Hepatocyte (in vitro differentiated cells): ENCODE data around the gene FPR2. TPM values are rescaled to one million over a fixed set of nuclear protein-coding genes. Genes with fewer than 3 reads are reported as not detected.

Source experiments
- DNase-seq: peaks from one replicate; pipeline ENCODE4 v3.0.0-alpha.2; 2016; ENCODE audit warnings: low spot score
- H2AFZ ChIP-seq: fragments of 200-600 bp; sonication (generic); 2 replicates; pipeline ENCODE4 v1.6.0; 2016; ENCODE audit warnings: antibody characterized with exemption, mild to moderate bottlenecking
- H3K27ac ChIP-seq: fragments of 200-600 bp; sonication (generic); 2 replicates; pipeline ENCODE4 v1.5.1; 2016; ENCODE audit warnings: mild to moderate bottlenecking
- H3K27me3 ChIP-seq: fragments of 200-600 bp; sonication (generic); 2 replicates; pipeline ENCODE4 v1.6.1; 2016
- H3K36me3 ChIP-seq: fragments of 200-600 bp; sonication (generic); replicated peaks from 2 replicates; pipeline ENCODE4 v1.5.1; 2016; ENCODE audit warnings: low read depth; ENCODE audit not compliant: insufficient read depth
- H3K4me1 ChIP-seq: fragments of 200-600 bp; sonication (generic); 2 replicates; pipeline ENCODE4 v1.5.1; 2016; ENCODE audit warnings: mild to moderate bottlenecking, moderate library complexity; ENCODE audit not compliant: insufficient read depth
- H3K4me2 ChIP-seq: fragments of 200-600 bp; sonication (generic); 2 replicates; pipeline ENCODE4 v1.6.0; 2016
- H3K4me3 ChIP-seq: fragments of 200-600 bp; sonication (generic); 2 replicates; pipeline ENCODE4 v1.5.1; 2016; ENCODE audit warnings: mild to moderate bottlenecking
- H3K79me2 ChIP-seq: fragments of 200-600 bp; sonication (generic); 2 replicates; pipeline ENCODE4 v1.6.0; 2017; ENCODE audit warnings: mild to moderate bottlenecking
- H3K9me2 ChIP-seq: fragments of 200-600 bp; sonication (generic); replicated peaks from 2 replicates; pipeline ENCODE4 v1.6.0; 2017; ENCODE audit warnings: mild to moderate bottlenecking; ENCODE audit not compliant: insufficient read depth
- H3K9me3 ChIP-seq: fragments of 200-600 bp; sonication (generic); 2 replicates; pipeline ENCODE4 v1.5.1; 2016; ENCODE audit warnings: low read depth, mild to moderate bottlenecking
- H4K20me1 ChIP-seq: fragments of 200-600 bp; sonication (generic); 2 replicates; pipeline ENCODE4 v1.6.0; 2016; ENCODE audit warnings: mild to moderate bottlenecking; ENCODE audit not compliant: insufficient read depth, poor library complexity, severe bottlenecking
- CTCF ChIP-seq: fragments of 200-600 bp; sonication (generic); IDR thresholded peaks from 2 replicates; pipeline ENCODE4 v1.5.1; 2016; ENCODE audit warnings: antibody characterized with exemption, mild to moderate bottlenecking; ENCODE audit not compliant: poor library complexity
- EZH2 ChIP-seq: fragments of 200-600 bp; sonication (generic); IDR thresholded peaks from 2 replicates; pipeline ENCODE4 v1.6.1; 2016; ENCODE audit warnings: antibody characterized with exemption, mild to moderate bottlenecking, borderline replicate concordance
- EZH2phosphoT487 ChIP-seq: fragments of 200-600 bp; sonication (generic); IDR thresholded peaks from one replicate; pipeline ENCODE4 v1.6.1; 2018; ENCODE audit warnings: antibody characterized with exemption, mild to moderate bottlenecking, low read depth, moderate library complexity; ENCODE audit not compliant: unreplicated experiment, severe bottlenecking
- WGBS: methylation state at CpG from one replicate; pipeline ENCODE4 v1.1.6; 2016; ENCODE audit warnings: low lambda C conversion rate; ENCODE audit errors: missing lambda C conversion rate; 5-methylcytosine and 5-hydroxymethylcytosine counted together
- polyA plus RNA-seq: library from polyadenylated mRNA; unstranded; fragments of >200 nt; fragmentation: Nextera tagmentation; extraction: Ambion mirVana; gene quantifications from 2 replicates; pipeline ENCODE4 v1.2.1, GENCODE V29; 2016
- total RNA-seq: library from RNA; depleted of rRNA; stranded (reverse); fragments of >200 nt; gene quantifications from 2 replicates; pipeline ENCODE4 v1.2.3, GENCODE V29; 2014

FPR2 gene
- total and polyA plus RNA-seq, 2 experiments from 2014 or later = not detected

GRCh38 chr19:51780270-51780669, 19.3 kb downstream of the FPR2 start:
- 56% methylated on average over 2 of the region's 2 CpGs for WGBS
- Histone ChIP-seq H3K79me2 (no peaks in the 10 kb centered on the region), H3K27ac (no peak overlapping the region), H3K9me3 (no peaks in the 10 kb centered on the region), H4K20me1 (no peaks in the 10 kb centered on the region), H2AFZ (no peak overlapping the region), H3K4me3 (no peak overlapping the region), H3K4me1 (no peaks in the 10 kb centered on the region), H3K36me3 (no peaks in the 10 kb centered on the region), H3K4me2 (no peak overlapping the region), H3K9me2 (no peaks in the 10 kb centered on the region), H3K27me3 (peaks cover 8% of the 10 kb centered on the region)
- no peak for TF ChIP-seq EZH2
- no peak for TF ChIP-seq CTCF
- no peak for DNase-seq

- H3K4me1 ChIP-seq = no peaks in the 10 kb centered on the region
- no peak for DNase-seq
- H3K9me2 ChIP-seq = no peaks in the 10 kb centered on the region
- H4K20me1 ChIP-seq = no peaks in the 10 kb centered on the region
- H3K9me3 ChIP-seq = no peaks in the 10 kb centered on the region
- no peak overlapping the region for H2AFZ ChIP-seq
- H3K4me2 ChIP-seq = no peak overlapping the region
- TF ChIP-seq EZH2phosphoT487 = no peak
- TF ChIP-seq EZH2 = no peak
- TF ChIP-seq CTCF = no peak
- H3K4me3 ChIP-seq = no peak overlapping the region
- no peak overlapping the region for H3K27ac ChIP-seq
- H3K79me2 ChIP-seq = no peaks in the 10 kb centered on the region
- 53% methylated on average over 3 of the region's 3 CpGs for WGBS
- H3K36me3 ChIP-seq = no peaks in the 10 kb centered on the region
- H3K27me3 ChIP-seq = peaks cover 8% of the 10 kb centered on the region
Observed at GRCh38 chr19:51781999-51782398, 21.0 kb downstream of the FPR2 start.

DNA sequence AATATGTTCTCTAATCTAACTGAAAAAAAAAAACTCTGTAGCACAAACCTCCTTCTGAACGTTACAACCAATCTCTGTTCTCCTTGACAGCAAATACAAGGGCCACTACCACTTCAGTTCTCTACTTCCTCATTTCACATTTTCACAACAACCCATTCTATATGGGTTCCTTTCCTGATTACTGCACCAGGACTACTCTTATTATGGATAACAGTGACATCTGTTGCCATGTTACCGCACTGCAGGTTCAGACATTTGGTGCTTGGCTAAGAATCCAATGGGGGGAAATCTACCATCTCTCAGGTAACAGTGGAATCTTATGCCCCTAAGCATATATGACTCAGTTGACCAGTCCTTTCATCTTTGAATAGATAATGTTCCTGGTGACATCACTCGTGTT, 22.4 kb downstream of the FPR2 start:
- 44% methylated on average over 3 of the region's 3 CpGs for WGBS
- Histone ChIP-seq H4K20me1 (no peaks in the 10 kb centered on the region), H3K79me2 (no peaks in the 10 kb centered on the region), H3K9me2 (no peaks in the 10 kb centered on the region), H3K4me2 (no peak overlapping the region), H3K9me3 (no peaks in the 10 kb centered on the region), H3K27me3 (peaks cover 8% of the 10 kb centered on the region), H2AFZ (no peak overlapping the region), H3K4me3 (no peak overlapping the region), H3K36me3 (no peaks in the 10 kb centered on the region), H3K4me1 (no peaks in the 10 kb centered on the region), H3K27ac (no peak overlapping the region)
- DNase-seq = no peak
- TF ChIP-seq EZH2phosphoT487 (no peak), CTCF (peak; percentile 14), EZH2 (no peak)

DNA sequence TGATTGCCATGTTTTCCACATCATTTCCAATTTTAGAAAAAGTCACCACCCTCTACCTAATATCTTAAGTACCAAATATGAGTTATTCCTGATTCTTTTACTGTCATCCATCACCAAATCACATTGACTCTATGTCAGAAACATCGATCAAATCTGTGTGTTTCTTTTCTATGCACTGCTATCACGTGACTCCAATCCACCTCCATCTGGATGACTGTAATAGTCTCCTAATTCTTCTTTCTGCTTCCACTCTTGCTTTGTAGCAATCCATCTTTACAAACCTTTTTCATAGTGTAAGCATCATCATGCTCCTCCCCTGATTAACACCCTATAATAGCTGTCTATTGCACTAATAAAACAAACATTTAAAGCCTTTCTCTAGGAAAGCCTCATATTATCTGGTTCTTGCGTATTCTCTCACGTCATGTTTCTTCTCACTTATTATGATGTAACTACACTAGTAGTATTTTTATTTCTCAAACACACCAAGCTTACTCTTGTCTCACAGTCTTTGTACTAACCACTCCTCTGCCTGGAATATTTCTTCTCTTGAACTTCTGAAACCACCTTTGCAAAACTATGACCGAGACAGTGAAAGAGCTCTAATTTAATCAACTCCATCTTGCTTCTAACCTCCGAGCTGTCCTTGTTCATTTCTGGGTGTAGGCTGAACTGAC, 23.3 kb downstream of the FPR2 start:
- H4K20me1 ChIP-seq = no peaks in the 10 kb centered on the region
- no peaks in the 10 kb centered on the region for H3K9me3 ChIP-seq
- H2AFZ ChIP-seq = no peak overlapping the region
- H3K36me3 ChIP-seq = no peaks in the 10 kb centered on the region
- H3K4me3 ChIP-seq = no peak overlapping the region
- 60% methylated on average over 6 of the region's 6 CpGs for WGBS
- DNase-seq = no peak
- peaks cover 8% of the 10 kb centered on the region for H3K27me3 ChIP-seq
- TF ChIP-seq EZH2phosphoT487 (no peak), CTCF (no peak), EZH2 (no peak)
- H3K4me2 ChIP-seq = no peak overlapping the region
- no peak overlapping the region for H3K27ac ChIP-seq
- no peaks in the 10 kb centered on the region for H3K79me2 ChIP-seq
- H3K4me1 ChIP-seq = no peaks in the 10 kb centered on the region
- H3K9me2 ChIP-seq = no peaks in the 10 kb centered on the region
